NB4 (cell line): ENCODE measurements around the gene TSC22D1.

Experiments used
- DNase-seq: peaks from one replicate; pipeline ENCODE4 v3.0.0; 2010; ENCODE audit warnings: low read depth
- H3K4me3 ChIP-seq: one replicate; pipeline ENCODE4 v1.5.1; 2011; ENCODE audit warnings: mild to moderate bottlenecking, low read depth, low read length, moderate library complexity
- MAX ChIP-seq: IDR thresholded peaks from 2 replicates; pipeline ENCODE4 v1.6.1; 2011; ENCODE audit warnings: low read depth, low read length
- MYC ChIP-seq: IDR thresholded peaks from 2 replicates; pipeline ENCODE4 v1.6.1; 2011; ENCODE audit warnings: low read depth, low read length
- POLR2A ChIP-seq: IDR thresholded peaks from 2 replicates; pipeline ENCODE4 v1.6.1; 2011; ENCODE audit warnings: mild to moderate bottlenecking; ENCODE audit not compliant: insufficient read length; ENCODE audit errors: extremely low read depth
- TF ChIP-seq, protein P1 (sequence below): IDR thresholded peaks from one replicate; pipeline ENCODE4 v1.5.1; 2012; ENCODE audit warnings: low read depth, low read length

Gene TSC22D1

GRCh38 chr13:44384778-44385177 is 191.4 kb downstream of the TSC22D1 start:
- no peak for DNase-seq
- TF ChIP-seq POLR2A (no peak), MYC (no peak), MAX (no peak)
- TF ChIP-seq, protein P1, sequence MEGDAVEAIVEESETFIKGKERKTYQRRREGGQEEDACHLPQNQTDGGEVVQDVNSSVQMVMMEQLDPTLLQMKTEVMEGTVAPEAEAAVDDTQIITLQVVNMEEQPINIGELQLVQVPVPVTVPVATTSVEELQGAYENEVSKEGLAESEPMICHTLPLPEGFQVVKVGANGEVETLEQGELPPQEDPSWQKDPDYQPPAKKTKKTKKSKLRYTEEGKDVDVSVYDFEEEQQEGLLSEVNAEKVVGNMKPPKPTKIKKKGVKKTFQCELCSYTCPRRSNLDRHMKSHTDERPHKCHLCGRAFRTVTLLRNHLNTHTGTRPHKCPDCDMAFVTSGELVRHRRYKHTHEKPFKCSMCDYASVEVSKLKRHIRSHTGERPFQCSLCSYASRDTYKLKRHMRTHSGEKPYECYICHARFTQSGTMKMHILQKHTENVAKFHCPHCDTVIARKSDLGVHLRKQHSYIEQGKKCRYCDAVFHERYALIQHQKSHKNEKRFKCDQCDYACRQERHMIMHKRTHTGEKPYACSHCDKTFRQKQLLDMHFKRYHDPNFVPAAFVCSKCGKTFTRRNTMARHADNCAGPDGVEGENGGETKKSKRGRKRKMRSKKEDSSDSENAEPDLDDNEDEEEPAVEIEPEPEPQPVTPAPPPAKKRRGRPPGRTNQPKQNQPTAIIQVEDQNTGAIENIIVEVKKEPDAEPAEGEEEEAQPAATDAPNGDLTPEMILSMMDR, result no peak
- no peak overlapping the region for H3K4me3 ChIP-seq

- TF ChIP-seq POLR2A (no peak), MYC (no peak)
- TF ChIP-seq, protein P1, result no peak
- DNase-seq, result no peak
- H3K4me3 ChIP-seq, result no peak overlapping the region
These were observed 192.2 kb downstream of the TSC22D1 start for GRCh38 chr13:44383945-44384344.

- TF ChIP-seq, protein P1, result no peak
- TF ChIP-seq POLR2A (no peak), MYC (no peak), MAX (no peak)
- no peak overlapping the region for H3K4me3 ChIP-seq
- no peak for DNase-seq
These were observed 193.4 kb downstream of the TSC22D1 start for GRCh38 chr13:44382635-44383145.
